ENCODE results near the gene HIGD1A.
A peak's percentile ranks its signal among the peaks of the same experiment; 100 is the strongest.

The HIGD1A gene

DNA sequence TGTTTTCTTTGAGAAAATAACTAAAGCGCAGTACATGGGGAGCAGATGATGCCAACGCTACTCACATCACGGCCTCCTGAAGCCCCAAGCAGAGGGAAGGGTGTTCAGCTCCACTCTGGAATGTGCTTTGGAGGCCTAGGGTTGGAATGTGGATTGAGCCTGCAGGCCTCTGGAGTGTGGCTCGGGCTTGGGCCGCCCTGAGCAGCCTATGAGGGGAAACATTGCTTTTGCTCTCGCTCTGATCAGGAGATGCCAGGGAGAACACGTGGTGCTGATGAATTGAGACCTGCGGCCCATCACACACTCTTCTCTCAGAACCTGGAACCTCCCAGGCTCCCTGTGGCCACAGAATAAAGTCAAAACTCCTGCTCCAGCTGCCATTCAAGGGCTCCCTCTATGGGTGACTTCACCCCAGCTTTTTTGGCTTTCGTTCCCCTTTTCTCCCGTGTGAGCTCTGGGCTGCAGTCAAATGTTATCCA, 54.5 kb downstream of the HIGD1A start:
- no peaks in the 10 kb centered on the region for H3K36me3 ChIP-seq (ENCODE audit: control insufficient read depth, low read length)
- no peaks in the 10 kb centered on the region for H4K20me1 ChIP-seq (ENCODE audit: control insufficient read depth, insufficient read depth, low read depth, low read length)
- no peaks in the 10 kb centered on the region for H3K27me3 ChIP-seq (ENCODE audit: control insufficient read depth, low read length)
- no peaks in the 10 kb centered on the region for H3K79me2 ChIP-seq (ENCODE audit: control insufficient read depth, low read length)
- H3K4me3 ChIP-seq (ENCODE audit: low read length): no peak overlapping the region
- H3K9me3 ChIP-seq (ENCODE audit: control insufficient read depth, insufficient read depth, low read length): no peaks in the 10 kb centered on the region
- H3K4me2 ChIP-seq (ENCODE audit: low read length): no peak overlapping the region
- no peak overlapping the region for H3K27ac ChIP-seq (ENCODE audit: low read depth, low read length)
- H3K4me1 ChIP-seq (ENCODE audit: control insufficient read depth, low read length): no peaks in the 10 kb centered on the region
- H3K9me2 ChIP-seq (replicated peaks; ENCODE audit: control insufficient read depth, low read length): no peaks in the 10 kb centered on the region
- TF ChIP-seq, protein P1, sequence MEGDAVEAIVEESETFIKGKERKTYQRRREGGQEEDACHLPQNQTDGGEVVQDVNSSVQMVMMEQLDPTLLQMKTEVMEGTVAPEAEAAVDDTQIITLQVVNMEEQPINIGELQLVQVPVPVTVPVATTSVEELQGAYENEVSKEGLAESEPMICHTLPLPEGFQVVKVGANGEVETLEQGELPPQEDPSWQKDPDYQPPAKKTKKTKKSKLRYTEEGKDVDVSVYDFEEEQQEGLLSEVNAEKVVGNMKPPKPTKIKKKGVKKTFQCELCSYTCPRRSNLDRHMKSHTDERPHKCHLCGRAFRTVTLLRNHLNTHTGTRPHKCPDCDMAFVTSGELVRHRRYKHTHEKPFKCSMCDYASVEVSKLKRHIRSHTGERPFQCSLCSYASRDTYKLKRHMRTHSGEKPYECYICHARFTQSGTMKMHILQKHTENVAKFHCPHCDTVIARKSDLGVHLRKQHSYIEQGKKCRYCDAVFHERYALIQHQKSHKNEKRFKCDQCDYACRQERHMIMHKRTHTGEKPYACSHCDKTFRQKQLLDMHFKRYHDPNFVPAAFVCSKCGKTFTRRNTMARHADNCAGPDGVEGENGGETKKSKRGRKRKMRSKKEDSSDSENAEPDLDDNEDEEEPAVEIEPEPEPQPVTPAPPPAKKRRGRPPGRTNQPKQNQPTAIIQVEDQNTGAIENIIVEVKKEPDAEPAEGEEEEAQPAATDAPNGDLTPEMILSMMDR (IDR thresholded peaks at IDR 0.05; ENCODE audit: low read depth, low read length, poor library complexity, severe bottlenecking): peak; percentile 42
- TF ChIP-seq EZH2phosphoT487 (IDR thresholded peaks at IDR 0.05; ENCODE audit: borderline replicate concordance, low read length): no peak
- H3F3A ChIP-seq (ENCODE audit: control insufficient read depth, insufficient read depth): no peaks in the 10 kb centered on the region

DNA sequence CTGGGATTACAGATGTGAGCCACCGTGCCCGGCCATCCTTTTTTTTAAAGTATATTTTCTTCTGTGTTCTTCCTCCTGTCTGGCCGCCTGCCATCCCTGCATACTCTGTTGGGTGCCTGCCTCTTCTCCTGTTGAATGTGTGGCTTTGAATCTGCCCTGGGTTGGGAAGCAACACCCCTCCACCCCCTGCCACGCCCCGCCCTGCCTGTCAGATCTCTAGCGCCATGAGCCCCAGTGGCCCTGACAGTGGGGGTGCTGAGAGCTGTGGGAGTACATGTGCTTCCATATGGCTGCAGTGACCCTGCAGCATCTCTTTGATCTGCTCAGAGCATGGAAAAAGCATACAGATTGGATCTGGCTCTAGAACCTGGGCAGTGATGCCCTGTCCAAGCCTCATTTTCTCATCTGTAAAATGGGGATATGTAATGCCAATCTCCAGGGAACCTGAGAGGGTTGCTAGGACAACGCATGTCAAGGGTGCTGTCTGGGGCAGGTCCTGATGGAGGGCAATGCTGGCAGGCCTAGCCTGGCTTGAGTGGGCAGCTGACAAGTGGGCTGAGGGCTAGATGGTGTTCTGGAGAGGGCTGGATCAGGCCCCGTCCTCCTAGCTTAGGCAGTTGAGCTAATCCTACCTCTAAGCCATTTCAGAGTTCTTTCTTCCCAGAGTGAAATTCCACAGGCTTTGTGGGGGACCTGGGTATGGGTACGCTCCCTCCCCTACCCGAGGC, 55.1 kb downstream of the HIGD1A start:
- Histone ChIP-seq H3K27ac (ENCODE audit: low read depth, low read length) (no peak overlapping the region), H3F3A (ENCODE audit: control insufficient read depth, insufficient read depth) (no peaks in the 10 kb centered on the region), H3K27me3 (ENCODE audit: control insufficient read depth, low read length) (no peaks in the 10 kb centered on the region), H3K4me2 (ENCODE audit: low read length) (no peak overlapping the region), H3K79me2 (ENCODE audit: control insufficient read depth, low read length) (no peaks in the 10 kb centered on the region), H4K20me1 (ENCODE audit: control insufficient read depth, insufficient read depth, low read depth, low read length) (no peaks in the 10 kb centered on the region), H3K9me2 (replicated peaks; ENCODE audit: control insufficient read depth, low read length) (no peaks in the 10 kb centered on the region), H3K9me3 (ENCODE audit: control insufficient read depth, insufficient read depth, low read length) (no peaks in the 10 kb centered on the region), H3K4me3 (ENCODE audit: low read length) (no peak overlapping the region), H3K36me3 (ENCODE audit: control insufficient read depth, low read length) (no peaks in the 10 kb centered on the region), H3K4me1 (ENCODE audit: control insufficient read depth, low read length) (no peaks in the 10 kb centered on the region)
- TF ChIP-seq, protein P1 (IDR thresholded peaks at IDR 0.05; ENCODE audit: low read depth, low read length, poor library complexity, severe bottlenecking): no peak
- TF ChIP-seq EZH2phosphoT487 (IDR thresholded peaks at IDR 0.05; ENCODE audit: borderline replicate concordance, low read length): no peak

DNA sequence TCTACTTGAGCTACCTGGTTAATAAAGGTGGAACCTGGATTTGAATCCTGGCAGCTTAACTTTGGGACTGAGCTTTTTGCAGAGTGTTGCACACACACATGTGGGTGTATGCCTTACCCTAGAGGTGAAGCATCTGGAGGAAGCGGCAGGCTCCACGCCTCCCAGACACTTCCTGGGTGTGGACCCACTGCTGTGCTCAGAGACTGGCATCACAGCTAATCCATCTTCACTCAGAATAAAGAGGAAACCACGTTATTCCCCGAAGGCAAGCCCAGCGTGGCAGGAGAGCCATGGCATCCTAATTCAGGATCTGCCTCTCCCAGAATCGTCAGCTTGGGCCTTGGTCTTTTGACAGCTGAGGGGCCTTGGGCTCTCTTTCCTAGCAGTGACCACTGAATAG, 56.7 kb downstream of the HIGD1A start:
- Histone ChIP-seq H3K4me1 (ENCODE audit: control insufficient read depth, low read length) (no peaks in the 10 kb centered on the region), H3K27ac (ENCODE audit: low read depth, low read length) (no peak overlapping the region), H3K4me2 (ENCODE audit: low read length) (no peak overlapping the region), H3K9me2 (replicated peaks; ENCODE audit: control insufficient read depth, low read length) (no peaks in the 10 kb centered on the region), H3K36me3 (ENCODE audit: control insufficient read depth, low read length) (no peaks in the 10 kb centered on the region), H4K20me1 (ENCODE audit: control insufficient read depth, insufficient read depth, low read depth, low read length) (no peaks in the 10 kb centered on the region), H3F3A (ENCODE audit: control insufficient read depth, insufficient read depth) (no peaks in the 10 kb centered on the region), H3K27me3 (ENCODE audit: control insufficient read depth, low read length) (no peaks in the 10 kb centered on the region), H3K79me2 (ENCODE audit: control insufficient read depth, low read length) (no peaks in the 10 kb centered on the region), H3K9me3 (ENCODE audit: control insufficient read depth, insufficient read depth, low read length) (no peaks in the 10 kb centered on the region), H3K4me3 (ENCODE audit: low read length) (no peak overlapping the region)
- TF ChIP-seq, protein P1 (IDR thresholded peaks at IDR 0.05; ENCODE audit: low read depth, low read length, poor library complexity, severe bottlenecking): no peak
- TF ChIP-seq EZH2phosphoT487 (IDR thresholded peaks at IDR 0.05; ENCODE audit: borderline replicate concordance, low read length): no peak
